MM.1S (cell line): ENCODE measurements around the gene ZBED1.
"Not testable (repeated sequence)": the region's sequence is repeated elsewhere in the genome, so short reads cannot be mapped to it uniquely, and the experiment has no call there.

Experiments used
- CTCF ChIP-seq: fragments of 300-600 bp; sonication (generic); IDR thresholded peaks from 2 replicates; pipeline ENCODE4 v1.5.1; 2016; ENCODE audit warnings: antibody characterized with exemption, low read length, mixed read lengths
- EZH2phosphoT487 ChIP-seq: fragments of 300-600 bp; sonication (generic); IDR thresholded peaks from 2 replicates; pipeline ENCODE4 v1.6.1; 2018; ENCODE audit warnings: antibody characterized with exemption, low read length

GRCh38 chrX:2477313-2477712 is 23.5 kb downstream of the ZBED1 start:
- not testable (repeated sequence) for TF ChIP-seq CTCF, EZH2phosphoT487
